Amniotic epithelial cell (primary cell): ENCODE data around the gene TSPAN8.
"Not testable (repeated sequence)": the region's sequence is repeated elsewhere in the genome, so short reads cannot be mapped to it uniquely, and the experiment has no call there.

Experiments used
- DNase-seq: peaks from one replicate; pipeline ENCODE4 v3.0.0-alpha.2; 2010; ENCODE audit warnings: low read depth

Gene TSPAN8

DNA sequence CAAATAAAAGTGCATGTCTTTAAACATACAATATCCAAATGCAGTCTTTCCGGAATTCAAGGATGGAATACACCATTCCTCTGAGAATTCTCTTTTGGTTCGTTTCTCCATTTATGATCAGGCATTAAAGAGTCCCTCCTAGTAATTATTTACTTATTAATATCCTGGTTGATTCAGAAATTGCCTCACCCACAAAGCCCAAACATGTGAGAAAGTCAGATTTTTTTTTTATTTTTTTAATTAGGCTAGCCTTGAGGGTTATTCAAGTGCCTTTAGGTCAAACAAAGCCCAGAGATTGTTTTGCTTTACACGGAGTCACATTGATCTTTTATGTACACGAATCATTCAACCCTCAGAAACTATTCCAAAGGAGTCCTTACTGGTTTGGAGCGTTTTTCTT, 6.4 kb upstream of the TSPAN8 start:
- DNase-seq, result no peak

DNA sequence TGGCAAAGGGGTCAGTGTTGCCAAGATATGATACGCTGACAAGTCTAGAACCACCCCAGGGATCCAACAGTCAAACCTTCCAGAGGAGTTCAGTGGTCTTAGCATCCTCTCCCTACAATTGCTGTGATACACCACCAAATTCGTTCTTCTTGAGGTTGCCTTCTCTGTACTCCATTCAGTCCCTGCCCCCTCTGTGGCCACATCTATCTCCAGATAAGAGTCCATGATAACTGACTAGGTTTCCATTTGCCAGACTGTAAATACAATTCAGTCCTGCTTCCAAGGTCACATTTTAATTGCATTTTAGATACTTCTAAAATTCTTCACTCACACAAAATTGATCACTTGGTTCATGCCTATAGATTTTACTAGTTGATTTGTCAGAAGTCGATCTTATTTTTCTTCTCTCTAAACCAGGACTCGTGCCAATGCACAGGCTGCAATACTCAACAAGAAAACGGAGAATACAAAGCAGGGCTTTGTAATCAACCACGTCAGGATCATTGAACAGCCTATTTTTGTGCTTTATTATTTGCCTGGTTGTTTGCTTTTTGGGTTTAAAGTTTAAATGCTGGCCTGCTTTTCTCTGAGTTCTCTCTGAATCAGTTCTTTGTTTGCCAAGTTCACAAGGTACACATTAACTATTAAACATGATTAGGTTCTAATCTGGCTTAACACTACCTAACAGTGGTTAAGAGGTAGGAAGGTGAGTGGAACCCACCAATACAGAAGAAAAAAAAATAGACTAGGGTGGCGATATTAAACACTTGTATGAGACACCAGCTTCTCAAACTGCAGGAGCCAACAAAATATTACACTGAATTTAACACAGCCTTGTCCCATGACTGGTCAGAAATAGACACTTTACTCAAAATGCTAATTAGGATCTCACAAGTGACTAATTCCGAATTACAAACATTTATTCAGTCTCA, 5.3 kb upstream of the TSPAN8 start:
- DNase-seq, result no peak

DNA sequence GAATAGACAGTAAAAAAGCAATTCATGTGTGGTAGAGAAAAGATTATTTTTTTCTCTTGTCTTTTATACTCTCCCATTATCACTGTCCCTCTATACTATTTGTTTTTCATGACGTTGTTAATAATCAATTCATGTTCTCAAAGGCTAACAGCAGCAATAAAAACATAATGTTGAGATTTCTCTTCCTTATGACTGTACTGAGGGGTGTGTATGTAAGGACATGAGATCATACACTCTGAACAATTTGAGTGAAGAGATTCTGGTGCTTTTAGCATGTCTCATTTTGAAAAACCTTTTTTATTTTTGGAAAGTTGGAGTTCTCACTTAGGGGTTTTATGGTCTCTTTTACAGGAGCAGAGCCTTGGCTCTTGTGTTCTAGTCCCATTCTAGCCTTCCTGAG, 3.8 kb upstream of the TSPAN8 start:
- DNase-seq, result no peak

GRCh38 chr12:71160585-71160984, 2.8 kb upstream of the TSPAN8 start:
- DNase-seq, result peak; percentile 38

DNA sequence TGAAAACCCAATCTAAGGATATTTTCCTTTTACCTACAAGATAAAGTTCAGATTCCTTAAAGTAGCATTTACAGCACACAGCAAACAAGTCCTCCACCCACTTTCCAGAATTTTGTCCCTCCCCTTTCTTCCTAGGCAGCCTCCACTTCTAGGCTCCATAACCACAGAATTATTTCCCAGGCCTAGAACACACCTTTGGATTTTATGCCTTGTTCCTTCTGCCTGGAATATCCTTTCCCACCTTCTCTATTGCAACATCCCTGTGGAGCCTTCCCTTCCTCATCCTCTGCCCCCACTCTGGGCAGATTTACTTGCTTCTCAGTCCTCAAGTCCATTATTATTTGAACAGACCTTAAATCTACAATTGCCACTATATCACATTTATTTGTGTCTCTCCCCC, 2.1 kb upstream of the TSPAN8 start:
- DNase-seq, result no peak

GRCh38 chr12:71159264-71159663, 1.5 kb upstream of the TSPAN8 start:
- DNase-seq, result no peak

- DNase-seq, result peak; percentile 6
These were observed 623 bp upstream of the TSPAN8 start for GRCh38 chr12:71158361-71158882.

- DNase-seq, result no peak
These were observed 2.6 kb downstream of the TSPAN8 start for GRCh38 chr12:71155225-71155624.

- DNase-seq, result no peak
These were observed 4.9 kb downstream of the TSPAN8 start for GRCh38 chr12:71152851-71153250.

DNA sequence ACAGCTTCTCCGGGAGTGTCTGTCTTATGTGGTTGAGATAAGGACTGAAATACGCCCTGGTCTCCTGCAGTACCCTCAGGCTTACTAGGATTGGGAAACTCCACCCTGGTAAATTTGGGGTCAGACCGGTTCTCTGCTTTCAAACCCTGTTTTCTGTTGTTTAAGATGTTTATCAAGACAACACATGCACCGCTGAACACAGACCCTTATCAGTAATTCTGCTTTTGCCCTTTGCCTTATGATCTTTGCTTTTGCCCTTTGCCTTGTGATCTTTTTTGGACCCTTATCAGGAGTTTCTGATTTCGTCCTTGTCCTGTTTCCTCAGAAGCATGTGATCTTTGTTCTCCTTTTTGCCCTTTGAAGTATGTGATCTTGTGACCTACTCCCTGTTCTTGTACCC, 7.8 kb downstream of the TSPAN8 start:
- DNase-seq, result not testable (repeated sequence)

DNA sequence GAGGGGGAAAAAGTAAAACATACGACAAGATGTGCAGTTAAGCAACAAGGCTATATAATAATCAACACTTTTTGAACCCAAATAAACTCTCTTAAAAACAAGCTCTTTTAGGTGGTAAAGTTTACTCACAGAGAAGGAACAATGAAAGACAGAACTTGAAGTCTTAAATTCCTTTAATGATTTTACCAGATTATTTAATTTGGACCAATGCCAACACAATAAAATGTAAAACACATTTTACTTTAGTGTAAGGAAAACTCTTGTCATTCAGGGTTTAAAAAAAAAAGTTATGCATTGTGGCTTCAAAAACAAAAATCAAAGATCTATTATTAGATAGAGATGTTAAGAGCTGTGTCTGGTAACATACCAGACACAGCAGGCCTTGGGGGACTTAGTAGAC, 13.1 kb downstream of the TSPAN8 start:
- DNase-seq, result no peak

- no peak for DNase-seq
These were observed 14.8 kb downstream of the TSPAN8 start for GRCh38 chr12:71142956-71143355.

GRCh38 chr12:71142016-71142415, 15.8 kb downstream of the TSPAN8 start:
- no peak for DNase-seq

DNA sequence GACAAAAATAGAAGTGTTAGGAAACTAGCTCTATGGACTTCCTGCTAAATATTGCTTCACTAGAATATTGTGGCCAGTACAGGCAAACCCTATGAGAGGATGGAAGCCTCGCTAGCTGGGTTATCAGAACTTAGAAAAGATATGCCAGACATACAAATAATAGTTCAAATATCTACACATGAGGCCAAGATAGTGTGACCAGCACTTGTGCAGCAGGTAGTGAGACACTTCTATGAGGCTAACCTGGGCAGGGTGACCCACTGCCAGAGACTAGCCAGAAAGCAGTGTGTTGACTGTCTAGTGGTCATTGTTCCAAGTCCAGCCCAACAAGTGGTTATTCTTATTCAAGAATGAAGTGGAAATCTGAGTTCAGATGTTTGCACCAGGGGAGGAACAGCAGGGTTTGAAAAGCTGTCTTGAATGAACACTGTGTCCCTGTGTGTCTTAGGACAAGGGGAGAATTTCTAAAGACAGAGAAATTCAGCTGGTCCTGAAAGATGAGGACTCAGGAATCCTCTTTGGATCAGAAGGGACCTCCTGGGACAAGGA, 16.3 kb downstream of the TSPAN8 start:
- DNase-seq, result no peak

- no peak for DNase-seq
These were observed 18.6 kb downstream of the TSPAN8 start for GRCh38 chr12:71139153-71139735.

- no peak for DNase-seq
These were observed 19.8 kb downstream of the TSPAN8 start for GRCh38 chr12:71138011-71138410.

GRCh38 chr12:71135812-71136176, 22.0 kb downstream of the TSPAN8 start:
- DNase-seq, result no peak

DNA sequence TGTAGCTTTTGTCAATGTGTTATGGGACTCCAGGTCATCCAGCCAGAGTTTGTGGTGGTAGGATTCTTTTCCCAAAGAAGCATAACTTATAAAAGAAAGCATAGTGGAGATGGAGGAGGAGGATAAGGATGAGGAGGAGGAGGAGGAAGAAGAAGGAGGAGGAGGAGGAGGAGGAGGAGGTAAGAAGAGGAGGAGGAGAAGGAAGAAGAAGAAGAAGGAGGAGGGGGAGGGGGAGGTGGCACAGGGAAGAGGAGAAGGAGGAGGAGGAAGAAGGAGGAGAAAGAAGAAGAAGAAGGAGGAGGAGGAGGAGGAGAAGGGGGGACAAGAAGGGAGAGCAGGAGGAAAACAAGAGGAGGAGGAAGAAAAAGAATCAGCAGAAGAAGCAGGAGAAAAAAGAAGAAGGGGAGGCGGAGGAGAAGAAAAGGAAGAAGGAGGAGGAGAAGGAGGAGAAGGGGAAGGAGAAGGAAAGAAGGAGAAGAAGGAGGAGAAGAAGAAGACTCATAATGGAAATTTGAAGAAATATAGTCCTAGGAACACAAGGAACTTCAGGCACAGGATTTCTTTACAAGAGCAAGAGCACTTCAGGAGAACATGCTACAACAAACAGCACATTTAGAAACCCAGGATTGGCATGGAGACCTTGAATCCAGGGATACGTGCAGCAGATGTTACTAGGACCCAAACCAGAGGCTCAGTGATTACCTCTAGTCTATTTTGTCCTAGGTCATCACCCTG, 22.6 kb downstream of the TSPAN8 start:
- DNase-seq, result no peak

- DNase-seq, result peak; percentile 28
These were observed 23.4 kb downstream of the TSPAN8 start for GRCh38 chr12:71134405-71134804.

GRCh38 chr12:71130521-71131069, 27.2 kb downstream of the TSPAN8 start:
- no peak for DNase-seq

GRCh38 chr12:71129364-71129763, 28.4 kb downstream of the TSPAN8 start:
- no peak for DNase-seq

DNA sequence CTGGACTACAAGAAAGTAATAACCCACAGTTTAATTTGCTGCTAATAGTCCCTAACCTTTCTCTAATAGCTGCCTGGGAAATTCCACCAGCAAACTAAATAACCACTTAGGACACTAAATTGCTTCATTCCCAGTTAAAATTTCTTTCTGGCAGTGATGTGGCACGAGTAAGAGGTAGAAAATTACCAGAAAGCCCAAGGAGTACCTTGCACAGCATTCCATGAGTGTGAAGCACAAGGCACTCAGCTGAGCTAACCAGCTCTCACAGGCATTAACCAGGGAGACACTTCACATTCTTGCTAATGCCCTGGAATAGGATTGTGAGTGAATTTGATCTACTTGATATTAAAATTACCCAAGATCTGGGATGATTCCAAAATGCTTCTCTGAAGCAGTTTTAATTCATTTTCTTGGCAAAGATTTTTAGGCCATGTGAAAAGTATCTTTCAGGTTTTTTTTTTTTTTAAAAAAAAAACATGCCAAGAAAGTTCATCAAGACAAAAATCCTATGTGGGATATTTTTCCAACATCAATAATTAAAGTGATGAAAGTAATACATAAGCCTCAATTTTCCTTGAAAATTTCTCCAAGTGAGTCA, 29.5 kb downstream of the TSPAN8 start:
- peak; percentile 16 for DNase-seq
